HL-60 (cell line): Measurements from ENCODE around the gene APOOL.

Source experiments
- GABPA ChIP-seq: IDR thresholded peaks from 2 replicates; pipeline ENCODE4 v1.6.1; 2012; ENCODE audit warnings: low read depth
- POLR2AphosphoS5 ChIP-seq: IDR thresholded peaks from 2 replicates; pipeline ENCODE4 v1.6.1; 2012; ENCODE audit warnings: low read depth
- TF ChIP-seq, protein P1 (sequence below): IDR thresholded peaks from one replicate; pipeline ENCODE4 v1.5.1; 2011; ENCODE audit warnings: low read length, control low read depth, inconsistent platforms; ENCODE audit not compliant: insufficient read depth

DNA sequence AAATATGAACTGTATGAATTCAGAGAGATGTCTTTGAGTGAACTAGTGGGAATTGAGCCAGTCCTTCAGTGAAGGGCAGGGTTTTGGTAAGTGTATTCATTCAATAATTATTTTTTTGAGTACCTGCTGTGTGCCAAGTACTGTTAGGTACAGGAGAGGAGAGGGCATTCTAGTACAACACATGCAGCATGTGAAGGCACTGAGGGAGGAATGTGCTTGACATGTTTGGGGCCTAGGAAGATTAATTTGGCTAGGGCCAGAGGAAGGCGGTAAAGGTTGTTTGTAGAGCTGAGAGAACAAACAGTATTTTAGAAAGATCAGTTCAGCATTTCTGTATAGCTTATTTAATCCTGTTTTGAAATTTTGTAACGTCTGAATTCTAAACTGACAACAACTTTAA, 27.8 kb downstream of the APOOL start:
- TF ChIP-seq, protein P1, sequence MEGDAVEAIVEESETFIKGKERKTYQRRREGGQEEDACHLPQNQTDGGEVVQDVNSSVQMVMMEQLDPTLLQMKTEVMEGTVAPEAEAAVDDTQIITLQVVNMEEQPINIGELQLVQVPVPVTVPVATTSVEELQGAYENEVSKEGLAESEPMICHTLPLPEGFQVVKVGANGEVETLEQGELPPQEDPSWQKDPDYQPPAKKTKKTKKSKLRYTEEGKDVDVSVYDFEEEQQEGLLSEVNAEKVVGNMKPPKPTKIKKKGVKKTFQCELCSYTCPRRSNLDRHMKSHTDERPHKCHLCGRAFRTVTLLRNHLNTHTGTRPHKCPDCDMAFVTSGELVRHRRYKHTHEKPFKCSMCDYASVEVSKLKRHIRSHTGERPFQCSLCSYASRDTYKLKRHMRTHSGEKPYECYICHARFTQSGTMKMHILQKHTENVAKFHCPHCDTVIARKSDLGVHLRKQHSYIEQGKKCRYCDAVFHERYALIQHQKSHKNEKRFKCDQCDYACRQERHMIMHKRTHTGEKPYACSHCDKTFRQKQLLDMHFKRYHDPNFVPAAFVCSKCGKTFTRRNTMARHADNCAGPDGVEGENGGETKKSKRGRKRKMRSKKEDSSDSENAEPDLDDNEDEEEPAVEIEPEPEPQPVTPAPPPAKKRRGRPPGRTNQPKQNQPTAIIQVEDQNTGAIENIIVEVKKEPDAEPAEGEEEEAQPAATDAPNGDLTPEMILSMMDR = no peak
- TF ChIP-seq POLR2AphosphoS5 = no peak
- TF ChIP-seq GABPA = no peak
